Neural progenitor cell (in vitro differentiated cells): ENCODE data around the gene LDLRAD4. TPM values are rescaled to one million over a fixed set of nuclear protein-coding genes. Genes with fewer than 3 reads are reported as not detected.

Experiments
- DNase-seq: peaks from one replicate; pipeline ENCODE4 v3.0.0-alpha.2; 2016; ENCODE audit warnings: low spot score
- H2AFZ ChIP-seq: fragments of 200-600 bp; sonication (generic); replicated peaks from 2 replicates; pipeline ENCODE4 v1.6.1; 2016; ENCODE audit warnings: antibody characterized with exemption
- H3F3A ChIP-seq: fragments of 200-600 bp; sonication (generic); 2 replicates; pipeline ENCODE4 v1.6.1; 2016; ENCODE audit warnings: antibody characterized with exemption, low read depth
- H3K27ac ChIP-seq: fragments of 200-600 bp; sonication (generic); 2 replicates; pipeline ENCODE4 v1.5.1; 2016; ENCODE audit warnings: mild to moderate bottlenecking
- H3K27me3 ChIP-seq: fragments of 200-600 bp; sonication (generic); 2 replicates; pipeline ENCODE4 v1.6.1; 2016; ENCODE audit warnings: mild to moderate bottlenecking, moderate library complexity
- H3K36me3 ChIP-seq: fragments of 200-600 bp; sonication (generic); 2 replicates; pipeline ENCODE4 v1.5.1; 2016
- H3K4me1 ChIP-seq: fragments of 200-600 bp; sonication (generic); 2 replicates; pipeline ENCODE4 v1.6.1; 2016; ENCODE audit warnings: mixed run types
- H3K4me2 ChIP-seq: fragments of 200-600 bp; sonication (generic); 2 replicates; pipeline ENCODE4 v1.6.1; 2016
- H3K4me3 ChIP-seq: fragments of 200-600 bp; sonication (generic); 2 replicates; pipeline ENCODE4 v1.5.1; 2016
- H3K79me2 ChIP-seq: fragments of 200-600 bp; sonication (generic); 2 replicates; pipeline ENCODE4 v1.6.1; 2016; ENCODE audit warnings: low read depth
- H3K9ac ChIP-seq: fragments of 200-600 bp; sonication (generic); 2 replicates; pipeline ENCODE4 v1.6.1; 2016
- H3K9me3 ChIP-seq: fragments of 200-600 bp; sonication (generic); 2 replicates; pipeline ENCODE4 v1.5.1; 2016; ENCODE audit warnings: low read depth
- H4K20me1 ChIP-seq: fragments of 200-600 bp; sonication (generic); 2 replicates; pipeline ENCODE4 v1.6.1; 2016; ENCODE audit warnings: low read depth
- H3K27ac Mint-ChIP-seq: 3 replicates; pipeline ENCODE4 v1.8.0; 2021; ENCODE audit warnings: mixed read lengths
- H3K27me3 Mint-ChIP-seq: 2 replicates; pipeline ENCODE4 v1.8.0; 2022; ENCODE audit warnings: low read depth, mild to moderate bottlenecking, inconsistent platforms, moderate library complexity, mixed read lengths; ENCODE audit not compliant: insufficient read depth
- H3K36me3 Mint-ChIP-seq: 3 replicates; pipeline ENCODE4 v1.8.0; 2021; ENCODE audit warnings: mixed read lengths
- H3K4me1 Mint-ChIP-seq: 3 replicates; pipeline ENCODE4 v1.8.0; 2021; ENCODE audit warnings: mixed read lengths
- H3K4me3 Mint-ChIP-seq: 3 replicates; pipeline ENCODE4 v1.8.0; 2021; ENCODE audit warnings: mild to moderate bottlenecking, moderate library complexity, mixed read lengths
- H3K9me3 Mint-ChIP-seq: 3 replicates; pipeline ENCODE4 v1.8.0; 2020; ENCODE audit warnings: mixed read lengths
- EZH2 ChIP-seq: fragments of 200-600 bp; sonication (generic); IDR thresholded peaks from 2 replicates; pipeline ENCODE4 v1.6.1; 2017; ENCODE audit warnings: antibody characterized with exemption, mild to moderate bottlenecking, moderate library complexity
- EZH2phosphoT487 ChIP-seq: fragments of 200-600 bp; sonication (generic); IDR thresholded peaks from 2 replicates; pipeline ENCODE4 v1.6.1; 2017; ENCODE audit warnings: antibody characterized with exemption
- total RNA-seq: library from RNA; depleted of rRNA; stranded (reverse); fragments of >200 nt; gene quantifications from 2 replicates; pipeline ENCODE4 v1.2.3, GENCODE V29; 2015; ENCODE audit warnings: low replicate concordance
- TF ChIP-seq, protein P1 (sequence below): fragments of 200-600 bp; sonication (generic); IDR thresholded peaks from 2 replicates; pipeline ENCODE4 v1.5.1; 2017; ENCODE audit warnings: antibody characterized with exemption, mild to moderate bottlenecking

LDLRAD4 gene
- total RNA-seq, 1 donor from 2014 or later: 0.65 TPM

DNA sequence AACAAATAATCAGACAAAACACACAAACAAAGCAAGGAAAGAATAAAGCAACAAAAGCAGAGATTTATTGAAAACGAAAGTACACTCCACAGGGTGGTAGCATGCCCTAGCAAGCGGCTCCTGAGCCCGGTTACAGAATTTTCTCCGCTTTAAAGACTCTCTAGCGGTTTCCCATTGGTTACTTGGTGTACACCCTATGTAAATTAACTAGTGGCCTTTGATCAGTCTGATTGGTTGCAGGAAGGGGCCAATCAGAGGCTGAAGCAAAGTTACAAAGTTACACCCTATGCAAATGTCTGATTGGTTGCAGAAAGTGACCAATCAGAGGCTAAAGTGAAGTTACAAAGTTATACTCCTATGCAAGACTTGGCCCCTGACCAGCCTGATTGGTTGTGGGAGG lies 242.9 kb downstream of the LDLRAD4 start:
- peaks cover 10% of the 10 kb centered on the region for H3K9me3 Mint-ChIP-seq
- H3K27me3 ChIP-seq: no peaks in the 10 kb centered on the region
- no peaks in the 10 kb centered on the region for H3K9me3 ChIP-seq
- peaks cover 10% of the 10 kb centered on the region for H3K27me3 Mint-ChIP-seq
- no peaks in the 10 kb centered on the region for H4K20me1 ChIP-seq
- TF ChIP-seq, protein P1, sequence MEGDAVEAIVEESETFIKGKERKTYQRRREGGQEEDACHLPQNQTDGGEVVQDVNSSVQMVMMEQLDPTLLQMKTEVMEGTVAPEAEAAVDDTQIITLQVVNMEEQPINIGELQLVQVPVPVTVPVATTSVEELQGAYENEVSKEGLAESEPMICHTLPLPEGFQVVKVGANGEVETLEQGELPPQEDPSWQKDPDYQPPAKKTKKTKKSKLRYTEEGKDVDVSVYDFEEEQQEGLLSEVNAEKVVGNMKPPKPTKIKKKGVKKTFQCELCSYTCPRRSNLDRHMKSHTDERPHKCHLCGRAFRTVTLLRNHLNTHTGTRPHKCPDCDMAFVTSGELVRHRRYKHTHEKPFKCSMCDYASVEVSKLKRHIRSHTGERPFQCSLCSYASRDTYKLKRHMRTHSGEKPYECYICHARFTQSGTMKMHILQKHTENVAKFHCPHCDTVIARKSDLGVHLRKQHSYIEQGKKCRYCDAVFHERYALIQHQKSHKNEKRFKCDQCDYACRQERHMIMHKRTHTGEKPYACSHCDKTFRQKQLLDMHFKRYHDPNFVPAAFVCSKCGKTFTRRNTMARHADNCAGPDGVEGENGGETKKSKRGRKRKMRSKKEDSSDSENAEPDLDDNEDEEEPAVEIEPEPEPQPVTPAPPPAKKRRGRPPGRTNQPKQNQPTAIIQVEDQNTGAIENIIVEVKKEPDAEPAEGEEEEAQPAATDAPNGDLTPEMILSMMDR: no peak
- TF ChIP-seq EZH2: no peak
- TF ChIP-seq EZH2phosphoT487: no peak
- DNase-seq: no peak
- H3F3A ChIP-seq: no peaks in the 10 kb centered on the region
- H3K27ac ChIP-seq: no peak overlapping the region
- no peak overlapping the region for H3K27ac Mint-ChIP-seq
- H3K36me3 Mint-ChIP-seq: peaks cover 5% of the 10 kb centered on the region
- H2AFZ ChIP-seq: no peak overlapping the region
- no peak overlapping the region for H3K9ac ChIP-seq
- H3K4me3 ChIP-seq: no peak overlapping the region
- H3K79me2 ChIP-seq: no peaks in the 10 kb centered on the region
- H3K4me1 ChIP-seq: no peaks in the 10 kb centered on the region
- peaks cover 9% of the 10 kb centered on the region for H3K4me1 Mint-ChIP-seq
- H3K36me3 ChIP-seq: no peaks in the 10 kb centered on the region
- H3K4me3 Mint-ChIP-seq: no peak overlapping the region
- no peak overlapping the region for H3K4me2 ChIP-seq

DNA sequence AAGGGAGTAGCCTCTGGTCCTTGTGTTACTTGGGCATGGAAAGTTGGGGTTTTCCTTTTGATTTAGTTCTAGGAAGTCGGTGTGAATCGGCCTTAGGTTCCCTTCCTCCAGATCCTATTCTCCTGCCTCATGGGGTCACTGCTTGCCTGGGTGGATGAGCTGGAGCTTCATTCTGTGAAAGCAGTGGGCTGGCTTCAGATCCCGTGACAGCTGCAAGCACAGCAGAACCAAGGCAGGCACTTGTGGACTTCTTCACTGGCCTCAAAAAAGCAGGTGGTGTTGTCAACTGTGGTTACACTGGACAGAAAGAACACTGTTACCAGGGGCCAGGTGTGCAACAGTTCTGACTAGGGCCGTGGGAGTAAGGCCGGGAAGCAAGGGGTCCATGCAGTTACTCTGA lies 243.4 kb downstream of the LDLRAD4 start:
- Histone ChIP-seq H4K20me1 (no peaks in the 10 kb centered on the region), H3K9ac (no peak overlapping the region), H3K27me3 (no peaks in the 10 kb centered on the region), H3K79me2 (no peaks in the 10 kb centered on the region), H2AFZ (no peak overlapping the region), H3K9me3 (no peaks in the 10 kb centered on the region), H3K36me3 (no peaks in the 10 kb centered on the region), H3F3A (no peaks in the 10 kb centered on the region), H3K27ac (no peak overlapping the region), H3K4me2 (no peak overlapping the region), H3K4me1 (no peaks in the 10 kb centered on the region), H3K4me3 (no peak overlapping the region)
- DNase-seq: no peak
- Mint-ChIP-seq H3K4me3 (no peak overlapping the region), H3K36me3 (peaks cover 6% of the 10 kb centered on the region), H3K4me1 (peaks cover 9% of the 10 kb centered on the region), H3K27ac (no peak overlapping the region), H3K27me3 (peaks cover 10% of the 10 kb centered on the region), H3K9me3 (peaks cover 14% of the 10 kb centered on the region)
- TF ChIP-seq EZH2phosphoT487: no peak
- TF ChIP-seq EZH2: no peak
- TF ChIP-seq, protein P1: no peak

DNA sequence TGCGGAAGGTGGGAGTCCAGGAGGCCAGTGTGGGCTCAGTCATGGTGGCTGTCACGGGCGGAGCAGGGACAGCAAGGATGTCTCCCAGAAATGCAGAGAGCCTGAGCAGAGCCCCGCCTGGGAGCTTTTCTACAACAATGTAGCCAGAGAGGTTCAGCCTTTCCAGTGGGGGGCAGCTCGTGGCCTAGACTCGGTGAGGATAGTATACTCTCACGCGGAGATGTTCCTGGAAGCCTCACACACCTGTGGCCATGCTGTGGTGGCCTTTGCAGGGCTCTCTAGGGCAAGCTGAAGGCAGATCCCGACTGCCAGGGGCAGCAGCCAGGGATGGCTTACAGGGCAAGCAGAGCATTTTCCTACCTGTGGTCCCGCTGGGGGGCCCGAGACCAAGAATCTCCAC lies 244.1 kb downstream of the LDLRAD4 start:
- peaks cover 9% of the 10 kb centered on the region for H3K4me1 Mint-ChIP-seq

More for the DNA sequence above, 244.1 kb downstream of the LDLRAD4 start:
- no peaks in the 10 kb centered on the region for H3F3A ChIP-seq
- H3K4me3 Mint-ChIP-seq: no peak overlapping the region
- H3K9me3 ChIP-seq: no peaks in the 10 kb centered on the region
- TF ChIP-seq EZH2phosphoT487 (no peak), EZH2 (no peak)
- TF ChIP-seq, protein P1: no peak
- H3K4me1 ChIP-seq: no peaks in the 10 kb centered on the region
- H4K20me1 ChIP-seq: no peaks in the 10 kb centered on the region
- H3K27ac ChIP-seq: no peak overlapping the region
- H3K27me3 Mint-ChIP-seq: peaks cover 10% of the 10 kb centered on the region
- no peak overlapping the region for H3K9ac ChIP-seq
- H3K4me2 ChIP-seq: no peak overlapping the region
- no peak for DNase-seq
- H2AFZ ChIP-seq: no peak overlapping the region
- H3K27ac Mint-ChIP-seq: no peak overlapping the region
- no peaks in the 10 kb centered on the region for H3K27me3 ChIP-seq
- no peak overlapping the region for H3K4me3 ChIP-seq
- H3K36me3 Mint-ChIP-seq: peaks cover 6% of the 10 kb centered on the region
- H3K9me3 Mint-ChIP-seq: peaks cover 20% of the 10 kb centered on the region
- no peaks in the 10 kb centered on the region for H3K79me2 ChIP-seq
- H3K36me3 ChIP-seq: no peaks in the 10 kb centered on the region
